Effector memory CD8-positive, alpha-beta T cell (primary cell): ENCODE results near the gene CCDC185.

Experiments used
- ATAC-seq: fragments of 150-1000 bp; cut with Tn5 transposase; replicated peaks from 2 replicates; pipeline ENCODE4 v1.10.0; 2021; ENCODE audit warnings: mild to moderate bottlenecking, moderate library complexity
- DNase-seq, 3 experiments: peaks; one replicate each; pipeline ENCODE4 v3.0.0; 2021
- H3K27ac Mint-ChIP-seq, 2 donors: one replicate each; pipeline ENCODE4 v1.8.0; 2022; ENCODE audit warnings: mild to moderate bottlenecking in 2 of 2, mixed read lengths in 2 of 2, moderate library complexity in 2 of 2
- H3K27me3 Mint-ChIP-seq, 2 donors: one replicate each; pipeline ENCODE4 v1.8.0; 2022; ENCODE audit warnings: mixed read lengths in 2 of 2
- H3K36me3 Mint-ChIP-seq: one replicate; pipeline ENCODE4 v1.8.0; 2022; ENCODE audit warnings: mild to moderate bottlenecking, moderate library complexity, mixed read lengths; ENCODE audit not compliant: insufficient read depth
- H3K4me1 Mint-ChIP-seq, 2 donors: one replicate each; pipeline ENCODE4 v1.8.0; 2022; ENCODE audit warnings: low read depth in 2 of 2, mixed read lengths in 2 of 2
- H3K4me3 Mint-ChIP-seq, 2 donors: one replicate each; pipeline ENCODE4 v1.8.0; 2022; ENCODE audit warnings: mild to moderate bottlenecking in 2 of 2, mixed read lengths in 2 of 2, moderate library complexity in 2 of 2
- H3K9me3 Mint-ChIP-seq, 2 donors: one replicate each; pipeline ENCODE4 v1.8.0; 2022; ENCODE audit warnings: mixed read lengths in 2 of 2
- total RNA-seq, 9 experiments: gene quantifications; one replicate each; lab custom pipeline; 2026; lab: John Stamatoyannopoulos, UW

CCDC185 gene
- total RNA-seq, result 0 to 0.10 (median 0) reads per million in 9 experiments

DNA sequence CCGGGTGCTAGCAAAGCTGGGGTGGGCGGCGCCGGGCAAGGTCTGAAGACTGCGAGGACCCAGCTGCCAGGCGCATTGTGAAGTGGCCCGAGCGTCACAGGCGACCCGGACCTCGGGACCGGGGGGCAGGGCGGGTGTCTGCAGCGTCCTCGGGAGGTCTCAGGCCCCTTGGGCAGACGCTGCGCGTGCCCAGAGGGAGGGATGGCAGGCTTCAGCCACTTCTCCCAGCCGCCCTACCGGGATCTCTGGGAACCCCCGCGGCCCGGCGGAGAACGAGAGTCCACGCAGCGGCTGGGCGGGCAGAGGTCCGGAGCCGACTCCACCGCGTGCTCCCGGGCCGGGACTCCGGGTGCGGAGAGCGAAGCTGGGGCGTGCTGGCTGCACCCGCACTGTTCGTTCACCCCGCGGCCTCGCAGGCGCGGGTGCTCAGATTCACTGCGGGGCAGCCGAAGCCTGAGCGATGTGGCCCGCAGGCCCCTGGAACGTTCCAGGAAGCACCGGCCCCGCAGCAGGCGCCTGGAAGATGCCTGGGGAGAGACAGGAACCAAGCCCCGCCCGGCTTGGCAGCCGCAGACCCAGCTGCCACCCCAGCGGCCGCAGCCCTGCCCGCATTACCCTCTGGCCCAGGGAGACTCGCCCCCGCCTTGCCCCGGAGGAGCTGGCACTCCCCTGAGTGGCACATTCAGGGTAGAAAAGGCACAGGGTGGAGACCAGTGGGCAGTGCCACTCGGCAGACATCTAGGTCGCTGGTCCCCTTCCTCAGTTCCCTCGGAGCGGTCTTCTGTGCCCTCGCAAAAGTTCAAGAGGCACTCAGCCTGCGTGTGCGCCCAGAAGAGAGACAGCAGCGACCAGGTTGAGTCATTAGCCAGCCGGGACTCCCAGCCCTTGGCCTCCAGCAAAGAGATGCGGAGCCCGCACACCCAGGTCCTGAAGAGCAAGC is at the start of gene CCDC185:
Gene CCDC185, plus strand, starts transcription at position 141 of the 940 bp plus-strand sequence. Its CDS starts 61 bp downstream, at position 202.
- no peak for DNase-seq
- ATAC-seq, result no peak
- H3K36me3 Mint-ChIP-seq, result no peaks in the 10 kb centered on the region
- no peaks in the 10 kb centered on the region for H3K4me1 Mint-ChIP-seq
- H3K4me3 Mint-ChIP-seq, result no peak within 1 kb of the TSS
- H3K27me3 Mint-ChIP-seq, result peaks cover 39 to 52% of the 10 kb centered on the region in 2 donors
- H3K27ac Mint-ChIP-seq, result no peak within 1 kb of the TSS
- H3K9me3 Mint-ChIP-seq, result no peaks in the 10 kb centered on the region

DNA sequence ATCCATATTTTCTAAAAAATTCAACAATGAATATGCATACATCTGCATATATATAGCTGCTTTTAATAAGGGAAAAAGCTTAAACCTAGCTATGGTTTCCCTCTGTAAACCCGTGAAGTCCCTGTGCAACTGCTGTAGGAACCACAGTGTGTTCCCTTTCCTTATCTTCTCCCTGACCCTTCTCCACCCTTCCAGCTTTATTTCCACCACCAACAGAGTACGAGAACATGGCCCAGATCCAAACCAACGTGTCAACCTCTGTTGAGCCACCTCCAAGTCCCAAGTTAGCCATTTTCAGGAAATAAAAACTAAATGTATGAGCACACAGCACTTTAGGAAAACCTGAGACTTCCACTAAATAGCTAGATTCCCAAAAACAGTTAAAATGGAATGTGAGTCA is 49.5 kb upstream of the CCDC185 start:
- Mint-ChIP-seq H3K27me3 (peaks cover 26 to 35% of the 10 kb centered on the region in 2 donors), H3K4me3 (no peak overlapping the region)

DNA sequence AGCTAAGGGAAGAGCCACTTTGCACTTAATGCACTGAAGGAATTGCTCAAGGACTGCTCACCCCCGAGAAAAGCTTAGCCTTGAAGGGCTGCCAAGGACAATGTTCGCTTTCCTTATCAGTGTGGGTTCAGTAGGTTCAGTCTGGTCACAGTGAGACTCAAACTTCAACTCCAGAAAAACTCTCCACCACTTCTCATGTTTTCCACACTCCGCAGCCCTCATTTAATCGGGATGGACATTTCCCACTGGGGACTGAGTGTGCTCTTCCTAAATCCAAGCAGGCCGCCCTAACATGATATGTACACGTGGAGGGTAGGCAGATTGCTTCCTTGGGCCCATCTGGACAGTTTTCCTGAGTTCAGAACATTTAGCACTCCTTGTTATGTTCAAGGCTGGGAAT is 48.7 kb upstream of the CCDC185 start:
- no peak overlapping the region for H3K4me3 Mint-ChIP-seq
- peaks cover 22 to 27% of the 10 kb centered on the region in 2 donors for H3K27me3 Mint-ChIP-seq
- ATAC-seq, result no peak
- H3K27ac Mint-ChIP-seq, result no peak overlapping the region
- no peak for DNase-seq
- H3K4me1 Mint-ChIP-seq, result no peaks in the 10 kb centered on the region
- H3K9me3 Mint-ChIP-seq, result no peaks in the 10 kb centered on the region
- no peaks in the 10 kb centered on the region for H3K36me3 Mint-ChIP-seq

More for the DNA sequence above, 49.5 kb upstream of the CCDC185 start:
- ATAC-seq (no peak), DNase-seq (no peak)
- no peak overlapping the region for H3K27ac Mint-ChIP-seq
- H3K36me3 Mint-ChIP-seq, result no peaks in the 10 kb centered on the region
- no peaks in the 10 kb centered on the region for H3K9me3 Mint-ChIP-seq
- H3K4me1 Mint-ChIP-seq, result no peaks in the 10 kb centered on the region

DNA sequence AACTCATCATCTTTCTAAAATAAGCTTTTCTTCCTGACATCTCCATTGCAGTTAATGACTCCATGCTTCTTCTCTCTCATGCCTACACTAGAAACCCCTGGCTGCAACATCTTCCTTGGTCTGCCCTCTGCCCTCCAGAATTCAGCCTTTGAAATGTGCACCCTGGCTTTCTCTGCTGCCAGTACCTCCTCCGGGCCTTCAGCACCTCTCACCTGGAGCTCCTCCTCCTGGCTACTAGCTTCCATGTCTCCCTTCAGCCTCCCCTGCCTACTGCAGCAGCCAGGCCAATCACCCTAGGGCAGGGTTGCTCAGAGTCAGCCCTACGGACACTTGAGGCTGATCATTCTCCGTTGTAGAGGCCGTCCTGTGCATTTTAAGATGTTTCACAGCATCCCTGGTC is 47.5 kb upstream of the CCDC185 start:
- Mint-ChIP-seq H3K4me1 (no peaks in the 10 kb centered on the region), H3K9me3 (no peaks in the 10 kb centered on the region), H3K27ac (no peak overlapping the region), H3K4me3 (no peak overlapping the region), H3K27me3 (peaks cover 19 to 29% of the 10 kb centered on the region in 2 donors), H3K36me3 (no peaks in the 10 kb centered on the region)
- ATAC-seq, result no peak
- no peak for DNase-seq

DNA sequence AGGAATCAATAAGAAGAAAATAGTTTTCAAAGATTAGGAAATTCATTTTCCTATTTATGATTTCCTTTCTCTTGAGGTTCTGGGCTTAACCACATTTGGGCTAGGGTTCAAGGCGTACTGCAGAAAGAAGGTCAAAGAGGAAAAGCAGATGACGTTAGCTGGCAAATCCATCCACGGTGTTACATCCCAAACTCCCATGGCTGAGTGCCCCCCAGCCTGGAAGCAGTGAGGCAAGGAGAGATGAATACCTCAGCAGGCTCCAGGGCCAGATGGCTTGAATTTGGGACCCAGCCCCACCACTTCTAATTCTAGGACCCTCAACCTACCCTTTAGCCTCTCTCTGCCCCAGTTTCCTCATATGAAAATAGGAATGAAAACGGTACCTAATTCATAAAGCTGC is 46.9 kb upstream of the CCDC185 start:
- no peak for ATAC-seq
- DNase-seq, result no peak
- H3K9me3 Mint-ChIP-seq, result no peaks in the 10 kb centered on the region
- no peak overlapping the region for H3K4me3 Mint-ChIP-seq
- H3K36me3 Mint-ChIP-seq, result no peaks in the 10 kb centered on the region
- H3K27me3 Mint-ChIP-seq, result peaks cover 19 to 29% of the 10 kb centered on the region in 2 donors
- H3K4me1 Mint-ChIP-seq, result no peaks in the 10 kb centered on the region
- H3K27ac Mint-ChIP-seq, result no peak overlapping the region

DNA sequence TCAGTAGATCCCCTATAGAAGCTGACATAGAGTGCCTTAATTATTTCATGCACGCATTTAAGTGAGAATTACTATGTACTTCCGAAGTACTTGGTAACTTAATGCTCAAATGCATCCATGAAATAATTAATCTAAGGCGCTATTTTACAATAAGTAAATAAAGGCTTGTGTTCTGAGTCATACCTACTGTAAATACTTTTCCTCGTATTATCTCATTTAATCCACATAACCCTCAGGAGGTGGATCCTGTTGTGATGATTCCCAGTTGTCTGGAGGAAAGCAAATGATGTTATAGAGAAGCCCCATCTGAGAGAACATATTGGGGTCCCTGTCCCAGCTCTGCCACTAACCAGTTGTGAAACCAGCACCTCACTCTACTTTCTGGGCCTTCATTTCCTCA is 45.6 kb upstream of the CCDC185 start:
- Mint-ChIP-seq H3K36me3 (no peaks in the 10 kb centered on the region), H3K4me3 (no peak overlapping the region), H3K9me3 (no peaks in the 10 kb centered on the region), H3K27me3 (peaks cover 20 to 29% of the 10 kb centered on the region in 2 donors), H3K27ac (no peak overlapping the region), H3K4me1 (no peaks in the 10 kb centered on the region)
- ATAC-seq (no peak), DNase-seq (no peak)

DNA sequence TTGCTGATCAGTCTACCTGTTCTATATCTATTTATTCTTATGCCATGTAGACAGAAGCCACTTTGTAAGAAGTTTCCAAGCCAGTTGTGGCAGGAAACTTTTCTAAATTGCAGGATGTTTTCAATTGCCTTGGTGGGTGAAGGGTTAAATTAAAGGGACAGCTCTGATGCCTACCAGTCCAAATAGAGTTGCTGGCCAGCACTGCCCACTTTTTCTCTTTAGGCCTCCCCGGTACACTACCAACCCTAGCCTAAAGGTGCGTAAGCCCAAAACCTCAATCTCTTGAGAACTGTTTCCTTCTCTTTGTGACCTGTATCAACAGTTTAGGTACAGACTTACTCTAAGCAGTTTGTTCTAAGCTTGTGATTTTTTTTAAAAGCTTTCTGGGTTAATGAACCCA is 44.8 kb upstream of the CCDC185 start:
- DNase-seq, result no peak
- no peak for ATAC-seq
- Mint-ChIP-seq H3K36me3 (no peaks in the 10 kb centered on the region), H3K4me1 (no peaks in the 10 kb centered on the region), H3K9me3 (no peaks in the 10 kb centered on the region), H3K4me3 (no peak overlapping the region), H3K27me3 (peaks cover 29% of the 10 kb centered on the region in 2 donors), H3K27ac (no peak overlapping the region)

DNA sequence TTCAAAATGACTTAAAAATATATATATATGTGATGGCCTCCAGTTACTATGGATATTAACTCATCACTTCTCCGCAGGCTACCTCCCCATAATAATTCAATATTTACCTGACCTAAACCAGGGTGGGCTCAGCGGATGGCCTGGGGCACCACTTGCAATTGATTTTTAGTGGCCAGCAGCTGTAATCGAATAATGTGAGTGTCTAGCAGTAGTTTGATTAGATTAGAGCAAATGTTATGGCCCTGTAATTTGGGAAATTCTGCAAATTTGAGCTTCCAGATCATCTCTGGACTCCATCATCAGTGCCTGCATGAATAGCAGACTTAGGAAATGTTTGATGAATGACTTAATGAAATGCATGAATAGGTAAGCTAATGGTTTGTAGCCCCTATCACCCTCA is 44.0 kb upstream of the CCDC185 start:
- Mint-ChIP-seq H3K36me3 (no peaks in the 10 kb centered on the region), H3K27ac (no peak overlapping the region), H3K9me3 (no peaks in the 10 kb centered on the region), H3K4me3 (no peak overlapping the region), H3K27me3 (peaks cover 28 to 34% of the 10 kb centered on the region in 2 donors), H3K4me1 (no peaks in the 10 kb centered on the region)
- ATAC-seq (no peak), DNase-seq (no peak)

DNA sequence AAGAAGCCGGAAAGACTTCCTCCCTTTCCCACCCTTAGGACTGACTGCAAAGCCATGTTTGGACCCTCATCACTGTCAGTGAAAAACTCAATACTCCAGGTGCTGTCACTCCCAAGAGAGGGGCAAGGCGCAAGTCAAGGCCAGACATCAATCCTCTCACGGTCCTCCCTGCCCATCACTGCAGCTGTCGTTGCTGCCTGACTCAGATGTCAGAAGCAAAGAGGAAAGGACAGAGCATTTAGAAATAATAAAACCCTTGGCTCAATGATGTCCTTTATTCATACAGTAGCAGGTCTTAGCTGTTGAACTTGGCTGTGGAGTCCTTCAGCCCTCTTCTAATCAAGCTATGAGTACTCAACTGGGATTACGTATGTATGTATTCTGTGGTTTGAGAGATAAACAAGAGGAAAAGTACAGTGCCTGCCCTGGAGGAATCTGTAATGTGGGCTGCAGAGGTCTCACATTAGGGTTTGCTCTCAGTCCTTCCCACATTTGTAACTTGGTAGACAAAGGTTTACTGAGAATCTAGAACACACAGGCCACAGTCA is 42.8 kb upstream of the CCDC185 start:
- no peak for ATAC-seq
- no peak for DNase-seq
- H3K4me1 Mint-ChIP-seq, result no peaks in the 10 kb centered on the region
- H3K27me3 Mint-ChIP-seq, result peaks cover 27 to 32% of the 10 kb centered on the region in 2 donors
- H3K9me3 Mint-ChIP-seq, result no peaks in the 10 kb centered on the region
- no peaks in the 10 kb centered on the region for H3K36me3 Mint-ChIP-seq
- H3K27ac Mint-ChIP-seq, result no peak overlapping the region
- H3K4me3 Mint-ChIP-seq, result no peak overlapping the region

DNA sequence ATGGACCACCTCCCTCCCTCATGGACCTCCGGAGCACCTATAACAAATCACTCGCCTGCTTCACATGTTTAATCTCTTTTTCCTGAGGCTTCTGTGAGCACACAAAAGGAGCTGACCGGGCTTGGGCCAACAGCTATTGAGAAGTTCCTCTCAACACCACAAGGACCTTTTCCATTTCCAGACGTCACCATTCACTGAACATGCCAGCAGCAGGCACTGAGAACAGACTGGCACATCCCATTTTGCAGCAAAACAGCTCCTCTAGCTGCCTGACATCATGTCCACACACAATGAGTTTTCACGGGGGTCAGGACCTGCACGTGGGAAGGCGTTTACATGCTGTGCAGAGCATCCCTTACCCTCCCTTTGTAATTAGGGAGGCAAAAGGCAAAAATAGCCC is 40.3 kb upstream of the CCDC185 start:
- Mint-ChIP-seq H3K36me3 (no peaks in the 10 kb centered on the region), H3K4me3 (no peak overlapping the region), H3K27ac (no peak overlapping the region), H3K4me1 (no peaks in the 10 kb centered on the region), H3K27me3 (peaks cover 17 to 28% of the 10 kb centered on the region in 2 donors), H3K9me3 (no peaks in the 10 kb centered on the region)
- DNase-seq, result no peak
- ATAC-seq, result no peak

DNA sequence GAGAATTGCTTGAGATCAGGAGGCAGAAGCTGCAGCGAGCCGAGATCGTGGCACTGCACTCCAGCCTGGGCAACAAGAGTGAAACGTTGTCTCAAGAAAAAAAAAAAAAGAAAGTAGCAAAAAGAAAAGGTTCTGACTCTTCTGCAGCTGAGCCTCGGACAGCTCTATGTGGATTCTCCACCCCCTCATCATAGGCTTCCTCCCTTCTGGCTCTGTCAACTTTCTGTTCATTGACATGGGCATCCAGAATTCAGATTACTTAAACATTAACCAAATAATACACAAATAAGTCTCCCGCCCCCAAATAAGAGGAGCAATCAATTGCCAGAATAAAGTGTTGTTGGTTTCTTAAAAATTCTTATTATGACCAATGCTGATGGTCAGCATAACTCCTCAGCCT is 39.3 kb upstream of the CCDC185 start:
- peaks cover 17 to 30% of the 10 kb centered on the region in 2 donors for H3K27me3 Mint-ChIP-seq
- no peaks in the 10 kb centered on the region for H3K4me1 Mint-ChIP-seq
- no peaks in the 10 kb centered on the region for H3K9me3 Mint-ChIP-seq
- ATAC-seq (no peak), DNase-seq (no peak)
- no peak overlapping the region for H3K4me3 Mint-ChIP-seq
- H3K36me3 Mint-ChIP-seq, result no peaks in the 10 kb centered on the region
- H3K27ac Mint-ChIP-seq, result no peak overlapping the region

DNA sequence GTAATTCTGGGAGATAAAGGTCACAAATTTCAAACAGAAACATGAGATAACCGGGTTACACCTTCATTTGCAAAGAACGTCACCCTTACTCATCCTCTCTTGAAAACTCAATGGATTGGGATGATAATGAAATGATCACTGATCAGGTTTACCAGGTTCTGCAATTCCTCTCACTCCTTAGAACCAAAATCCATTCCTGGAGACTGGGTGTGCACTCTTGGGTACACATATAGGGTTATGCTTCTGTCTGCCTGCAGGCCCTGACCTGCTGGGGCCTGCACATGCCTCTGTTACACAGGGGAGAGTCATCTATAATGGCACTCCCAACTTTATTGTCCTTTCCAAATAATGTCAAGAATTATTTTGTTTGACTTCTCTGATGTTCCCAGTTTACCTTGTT is 37.5 kb upstream of the CCDC185 start:
- no peaks in the 10 kb centered on the region for H3K9me3 Mint-ChIP-seq
- ATAC-seq (no peak), DNase-seq (no peak)
- H3K27me3 Mint-ChIP-seq, result peaks cover 23 to 34% of the 10 kb centered on the region in 2 donors
- no peak overlapping the region for H3K27ac Mint-ChIP-seq
- no peaks in the 10 kb centered on the region for H3K36me3 Mint-ChIP-seq
- H3K4me3 Mint-ChIP-seq, result no peak overlapping the region
- H3K4me1 Mint-ChIP-seq, result no peaks in the 10 kb centered on the region

DNA sequence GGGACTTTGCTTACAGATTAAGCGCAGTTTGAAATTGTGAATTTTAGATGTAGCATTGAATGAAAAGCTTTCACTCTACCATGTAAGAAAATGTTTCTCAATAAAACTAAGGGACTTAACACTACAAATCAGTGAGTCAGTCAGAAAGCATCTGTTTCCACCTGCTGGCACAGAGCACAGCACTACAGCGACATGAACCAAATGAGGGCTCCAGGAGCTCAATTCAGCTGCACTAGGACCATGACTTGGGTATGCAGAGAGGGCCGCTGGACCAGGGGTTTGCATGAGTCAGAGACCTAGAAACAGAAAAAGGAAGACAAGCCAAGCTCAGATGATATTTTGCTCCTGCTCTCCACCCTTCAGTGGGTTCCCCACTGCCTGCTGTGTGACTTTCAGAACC is 34.4 kb upstream of the CCDC185 start:
- H3K27me3 Mint-ChIP-seq, result peaks cover 47 to 49% of the 10 kb centered on the region in 2 donors
- no peaks in the 10 kb centered on the region for H3K36me3 Mint-ChIP-seq
- no peaks in the 10 kb centered on the region for H3K9me3 Mint-ChIP-seq
- H3K4me1 Mint-ChIP-seq, result peaks cover 3 to 5% of the 10 kb centered on the region in 2 donors
- ATAC-seq (no peak), DNase-seq (no peak)
- H3K4me3 Mint-ChIP-seq, result no peak overlapping the region
- H3K27ac Mint-ChIP-seq, result no peak overlapping the region
